PC-9 (cell line): Measurements from ENCODE around the gene PTPRM. TPM values are rescaled to one million over a fixed set of nuclear protein-coding genes. Genes with fewer than 3 reads are reported as not detected.

ENCODE experiments used
- BruUV-seq: library from RNA; stranded (reverse); fragments of 400-500 nt; replicated peaks from 2 replicates; lab custom pipeline; 2021; lab: Mats Ljungman, UMichigan
- CTCF ChIA-PET: fragments of 300-600 bp; sonication (Branson Sonifier 250); formaldehyde crosslinking; loops from one replicate; lab custom pipeline; 2022; ENCODE audit warnings: antibody characterized with exemption; lab: Charles Lee
- POLR2A ChIA-PET: fragments of 300-600 bp; sonication (Branson Sonifier 250); formaldehyde crosslinking; loops from one replicate; lab custom pipeline; 2022; ENCODE audit warnings: antibody characterized with exemption; ENCODE audit not compliant: unreplicated experiment; lab: Charles Lee
- DNase-seq, 2 experiments: peaks; one replicate each; pipeline versions ENCODE4 v3.0.0 to v3.0.0-alpha.2; 2015 to 2022; ENCODE audit warnings: mixed read lengths in 1 of 2
- H2AFZ ChIP-seq: fragments of 200-600 bp; sonication (generic); 2 replicates; pipeline ENCODE4 v1.8.1; 2017; ENCODE audit warnings: antibody characterized with exemption
- H3F3A ChIP-seq: fragments of 200-600 bp; sonication (generic); 2 replicates; pipeline ENCODE4 v1.8.1; 2017; ENCODE audit warnings: antibody characterized with exemption, mild to moderate bottlenecking, low read depth; ENCODE audit not compliant: insufficient read depth
- H3K27ac ChIP-seq: fragments of 200-600 bp; sonication (generic); 2 replicates; pipeline ENCODE4 v1.6.1; 2016; ENCODE audit warnings: mixed run types
- H3K27me3 ChIP-seq: fragments of 200-600 bp; sonication (generic); 2 replicates; pipeline ENCODE4 v1.6.1; 2016; ENCODE audit warnings: low read depth, mixed run types; ENCODE audit not compliant: insufficient read depth
- H3K36me3 ChIP-seq: fragments of 200-600 bp; sonication (generic); 2 replicates; pipeline ENCODE4 v1.6.1; 2016; ENCODE audit warnings: low read depth, mixed run types
- H3K4me1 ChIP-seq: fragments of 200-600 bp; sonication (generic); replicated peaks from 2 replicates; pipeline ENCODE4 v1.6.1; 2016; ENCODE audit warnings: mixed run types; ENCODE audit not compliant: insufficient read depth
- H3K4me2 ChIP-seq: fragments of 200-600 bp; sonication (generic); 2 replicates; pipeline ENCODE4 v1.6.1; 2017; ENCODE audit warnings: mixed run types
- H3K4me3 ChIP-seq: fragments of 200-600 bp; sonication (generic); 2 replicates; pipeline ENCODE4 v1.6.1; 2016; ENCODE audit warnings: mixed run types
- H3K79me2 ChIP-seq: fragments of 200-600 bp; sonication (generic); 2 replicates; pipeline ENCODE4 v1.6.1; 2017; ENCODE audit warnings: low read depth, mixed run types
- H3K9me2 ChIP-seq: fragments of 200-600 bp; sonication (generic); 2 replicates; pipeline ENCODE4 v1.8.1; 2017; ENCODE audit warnings: mild to moderate bottlenecking; ENCODE audit not compliant: insufficient read depth
- H3K9me3 ChIP-seq: fragments of 200-600 bp; sonication (generic); 2 replicates; pipeline ENCODE4 v1.8.1; 2016; ENCODE audit warnings: low read depth; ENCODE audit not compliant: insufficient read depth
- H4K20me1 ChIP-seq: fragments of 200-600 bp; sonication (generic); 2 replicates; pipeline ENCODE4 v1.8.1; 2017; ENCODE audit not compliant: insufficient read depth
- EZH2 ChIP-seq: fragments of 200-600 bp; sonication (generic); IDR thresholded peaks from 2 replicates; pipeline ENCODE4 v1.8.0; 2017; ENCODE audit warnings: antibody characterized with exemption, low read depth
- intact Hi-C: fragments of 100-400 bp; cut with micrococcal nuclease; formaldehyde crosslinking; loops from one replicate; pipeline ENCODE4 v1.10.0; 2022; ENCODE audit not compliant: unreplicated experiment
- total RNA-seq: library from RNA; stranded (reverse); gene quantifications from 2 replicates; pipeline ENCODE4 v1.2.3, GENCODE V29; 2021
- TF ChIP-seq, protein P1 (sequence below): fragments of 200-600 bp; sonication (generic); conservative IDR thresholded peaks from 2 replicates; pipeline ENCODE4 v1.6.1; 2017; ENCODE audit warnings: mixed run types, antibody characterized with exemption, mild to moderate bottlenecking, moderate library complexity

PTPRM gene
- total RNA-seq, 1 experiment from 2014 or later = 32.5 TPM

DNA sequence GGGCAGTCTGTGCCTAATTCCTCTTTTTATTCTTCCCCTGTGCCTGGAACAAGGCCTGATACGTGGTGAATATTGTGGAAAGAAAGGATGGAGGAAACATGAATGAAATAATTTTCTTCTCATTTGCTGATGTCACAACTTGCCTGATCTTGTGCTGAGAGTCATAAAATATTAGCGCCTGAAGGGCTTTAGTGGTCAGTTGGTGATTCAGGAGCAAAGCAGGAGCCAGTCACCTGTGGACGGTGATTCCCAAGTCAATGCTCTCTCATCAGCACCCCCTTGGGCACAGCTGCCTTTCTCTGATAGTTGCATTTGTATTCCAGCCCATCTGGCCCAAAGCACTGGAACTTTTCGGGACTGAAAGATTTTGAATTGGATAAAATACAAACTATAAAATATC is 539.5 kb downstream of the PTPRM start:
- no peaks in the 10 kb centered on the region for H4K20me1 ChIP-seq
- intact Hi-C loops = no loop called here
- ChIA-PET POLR2A (no interaction called here), CTCF (no interaction called here)
- H3K9me2 ChIP-seq = no peaks in the 10 kb centered on the region; the same call in 1 of the 2 replicates
- no peak overlapping the region for H2AFZ ChIP-seq
- TF ChIP-seq, protein P1, sequence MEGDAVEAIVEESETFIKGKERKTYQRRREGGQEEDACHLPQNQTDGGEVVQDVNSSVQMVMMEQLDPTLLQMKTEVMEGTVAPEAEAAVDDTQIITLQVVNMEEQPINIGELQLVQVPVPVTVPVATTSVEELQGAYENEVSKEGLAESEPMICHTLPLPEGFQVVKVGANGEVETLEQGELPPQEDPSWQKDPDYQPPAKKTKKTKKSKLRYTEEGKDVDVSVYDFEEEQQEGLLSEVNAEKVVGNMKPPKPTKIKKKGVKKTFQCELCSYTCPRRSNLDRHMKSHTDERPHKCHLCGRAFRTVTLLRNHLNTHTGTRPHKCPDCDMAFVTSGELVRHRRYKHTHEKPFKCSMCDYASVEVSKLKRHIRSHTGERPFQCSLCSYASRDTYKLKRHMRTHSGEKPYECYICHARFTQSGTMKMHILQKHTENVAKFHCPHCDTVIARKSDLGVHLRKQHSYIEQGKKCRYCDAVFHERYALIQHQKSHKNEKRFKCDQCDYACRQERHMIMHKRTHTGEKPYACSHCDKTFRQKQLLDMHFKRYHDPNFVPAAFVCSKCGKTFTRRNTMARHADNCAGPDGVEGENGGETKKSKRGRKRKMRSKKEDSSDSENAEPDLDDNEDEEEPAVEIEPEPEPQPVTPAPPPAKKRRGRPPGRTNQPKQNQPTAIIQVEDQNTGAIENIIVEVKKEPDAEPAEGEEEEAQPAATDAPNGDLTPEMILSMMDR = no peak
- no peak for TF ChIP-seq EZH2
- no TSS peak for BruUV-seq
- DNase-seq = no peak
- peaks cover 13% of the 10 kb centered on the region; the same call in 1 of the 2 replicates for H3K9me3 ChIP-seq
- H3F3A ChIP-seq = no peaks in the 10 kb centered on the region
- H3K27ac ChIP-seq = no peak overlapping the region
- H3K27me3 ChIP-seq = no peaks in the 10 kb centered on the region
- H3K36me3 ChIP-seq = no peaks in the 10 kb centered on the region; the same call in 1 of the 2 replicates
- H3K79me2 ChIP-seq = no peaks in the 10 kb centered on the region
- H3K4me2 ChIP-seq = no peak overlapping the region
- H3K4me1 ChIP-seq = no peaks in the 10 kb centered on the region
- no peak overlapping the region for H3K4me3 ChIP-seq

DNA sequence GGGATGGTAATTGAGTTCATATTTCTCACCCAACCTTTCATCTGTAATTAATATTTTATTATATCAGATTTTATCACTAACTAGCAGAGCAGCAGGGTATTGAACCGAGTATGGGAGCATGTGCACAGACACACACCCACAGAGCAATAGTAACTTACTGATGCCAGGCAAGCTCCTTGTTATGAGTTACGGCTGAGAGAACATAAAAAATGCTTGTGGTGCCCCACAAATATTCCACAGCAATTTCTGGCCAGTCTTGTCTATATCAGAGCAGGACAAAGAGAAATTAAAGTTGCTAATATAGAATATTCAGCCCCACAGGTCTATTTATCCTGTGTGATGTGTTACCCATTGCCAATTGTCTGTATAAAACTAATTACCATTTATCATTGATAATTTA is 540.3 kb downstream of the PTPRM start:
- TF ChIP-seq, protein P1 = no peak
- no peak for TF ChIP-seq EZH2
- CTCF ChIA-PET = no interaction called here
- Histone ChIP-seq H3K4me1 (no peaks in the 10 kb centered on the region), H3K9me2 (no peaks in the 10 kb centered on the region; the same call in 1 of the 2 replicates), H3K27ac (no peak overlapping the region), H3F3A (no peaks in the 10 kb centered on the region), H3K27me3 (no peaks in the 10 kb centered on the region), H3K4me2 (no peak overlapping the region), H3K4me3 (no peak overlapping the region), H4K20me1 (no peaks in the 10 kb centered on the region), H3K9me3 (peaks cover 5% of the 10 kb centered on the region; the same call in 1 of the 2 replicates), H3K36me3 (no peaks in the 10 kb centered on the region; the same call in 1 of the 2 replicates), H2AFZ (no peak overlapping the region), H3K79me2 (no peaks in the 10 kb centered on the region)
- POLR2A ChIA-PET = no interaction called here
- BruUV-seq = no TSS peak
- intact Hi-C loops = no loop called here
- DNase-seq = no peak

DNA sequence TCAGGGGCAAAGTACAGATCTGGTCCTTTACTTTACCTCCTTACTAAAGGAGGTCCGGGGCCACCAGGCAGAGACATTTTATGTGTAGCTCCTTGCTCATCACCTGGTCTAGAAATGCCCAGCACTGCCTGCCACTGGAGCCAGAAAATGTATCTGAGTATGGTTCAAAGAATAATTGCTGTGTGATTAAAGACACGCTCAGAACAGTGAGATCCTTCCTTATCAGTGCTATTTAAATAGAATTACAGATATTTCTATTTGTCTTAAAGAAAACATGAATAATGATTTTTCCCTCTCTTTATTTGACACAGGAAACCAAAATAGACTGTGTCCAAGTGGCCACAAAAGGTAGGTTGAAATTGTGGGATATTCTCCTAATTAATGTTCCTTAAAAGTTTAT is 547.4 kb downstream of the PTPRM start:
- no peak for TF ChIP-seq EZH2
- TF ChIP-seq, protein P1 = no peak
- no peaks in the 10 kb centered on the region for H3K27me3 ChIP-seq
- intact Hi-C loops = no loop called here
- no peak overlapping the region for H3K4me3 ChIP-seq
- BruUV-seq = no TSS peak
- peaks cover 37% of the 10 kb centered on the region for H3F3A ChIP-seq
- ChIA-PET CTCF (no interaction called here), POLR2A (no interaction called here)
- H3K9me3 ChIP-seq = no peaks in the 10 kb centered on the region
- no peaks in the 10 kb centered on the region; the same call in 1 of the 2 replicates for H3K36me3 ChIP-seq
- no peak for DNase-seq
- no peaks in the 10 kb centered on the region for H4K20me1 ChIP-seq
- no peak overlapping the region for H3K27ac ChIP-seq
- H2AFZ ChIP-seq = no peak overlapping the region
- no peaks in the 10 kb centered on the region for H3K79me2 ChIP-seq
- H3K4me1 ChIP-seq = peaks cover 46% of the 10 kb centered on the region
- no peak overlapping the region for H3K4me2 ChIP-seq
- no peaks in the 10 kb centered on the region; the same call in 1 of the 2 replicates for H3K9me2 ChIP-seq
